HEK293 (cell line): Measurements from ENCODE around the gene AMT.

Source experiments
- CTCF ChIA-PET: fragments of 350-600 bp; formaldehyde crosslinking; extraction: SDS; loops from one replicate; lab custom pipeline; 2021; ENCODE audit warnings: antibody characterized with exemption; lab: Yijun Ruan, JAX
- POLR2A ChIA-PET: fragments of 300-600 bp; formaldehyde crosslinking; extraction: SDS; loops from one replicate; lab custom pipeline; 2020; ENCODE audit warnings: antibody characterized with exemption, inconsistent platforms; lab: Yijun Ruan, JAX
- H3K27ac ChIP-seq: fragments of 200-500 bp; sonication (Bioruptor generic); 2 replicates; pipeline ENCODE4 v1.5.1; 2014; ENCODE audit warnings: low read depth, low read length, control low read depth, inconsistent platforms; ENCODE audit errors: extremely low read depth
- H3K36me3 ChIP-seq, 2 experiments: fragments of 200-500 bp in 1 of 2; sonication (Bioruptor generic) in 1 of 2; 1 replicate in 1 of 2; 2 replicates in 1 of 2; pipeline ENCODE4 v1.5.1; 2014 to 2017; ENCODE audit warnings: inconsistent platforms in 2 of 2, low read length in 2 of 2; ENCODE audit not compliant: control insufficient read depth in 2 of 2, insufficient read depth in 1 of 2
- H3K4me1 ChIP-seq: fragments of 200-500 bp; sonication (Bioruptor generic); 2 replicates; pipeline ENCODE4 v1.5.1; 2014; ENCODE audit warnings: mild to moderate bottlenecking, low read length, inconsistent platforms; ENCODE audit not compliant: control insufficient read depth, insufficient read depth
- H3K4me3 ChIP-seq: 2 replicates; pipeline ENCODE4 v1.5.1; 2011; ENCODE audit warnings: low read depth, mild to moderate bottlenecking, control low read depth, low read length, moderate library complexity
- H3K9me3 ChIP-seq: fragments of 200-500 bp; sonication (Bioruptor generic); 2 replicates; pipeline ENCODE4 v1.5.1; 2014; ENCODE audit warnings: low read depth, low read length, inconsistent platforms; ENCODE audit not compliant: control insufficient read depth, insufficient read depth
- HOXD13 ChIP-seq: sonication (generic); formaldehyde crosslinking; IDR thresholded peaks from 2 replicates; pipeline ENCODE4 v1.8.0; 2022; ENCODE audit warnings: missing genetic modification reagents, borderline replicate concordance
- KLF10 ChIP-seq: fragments of 450-650 bp; IDR thresholded peaks from 2 replicates; pipeline ENCODE4 v1.5.1; 2018; ENCODE audit warnings: missing biosample characterization, mild to moderate bottlenecking, missing genetic modification characterization
- MEIS1 ChIP-seq: sonication (generic); formaldehyde crosslinking; IDR thresholded peaks from 2 replicates; pipeline ENCODE4 v1.8.1; 2022; ENCODE audit warnings: missing genetic modification reagents, mild to moderate bottlenecking, borderline replicate concordance
- OSR2 ChIP-seq: fragments of 450-650 bp; formaldehyde crosslinking; IDR thresholded peaks from 2 replicates; pipeline ENCODE4 v1.5.1; 2016; ENCODE audit warnings: missing biosample characterization, missing genetic modification characterization
- SCRT1 ChIP-seq: fragments of 450-650 bp; formaldehyde crosslinking; IDR thresholded peaks from 2 replicates; pipeline ENCODE4 v1.5.1; 2016; ENCODE audit warnings: missing biosample characterization, missing genetic modification characterization, borderline replicate concordance
- ZFP69B ChIP-seq: fragments of 450-650 bp; formaldehyde crosslinking; IDR thresholded peaks from 2 replicates; pipeline ENCODE4 v1.5.1; 2016; ENCODE audit warnings: missing biosample characterization, missing genetic modification characterization
- ZIC2 ChIP-seq: fragments of 450-650 bp; formaldehyde crosslinking; IDR thresholded peaks from 2 replicates; pipeline ENCODE4 v1.5.1; 2016; ENCODE audit warnings: missing biosample characterization, missing genetic modification characterization
- ZNF121 ChIP-seq: fragments of 450-650 bp; formaldehyde crosslinking; IDR thresholded peaks from 2 replicates; pipeline ENCODE4 v1.5.1; 2016; ENCODE audit warnings: missing biosample characterization, missing genetic modification characterization
- ZNF202 ChIP-seq: fragments of 450-650 bp; formaldehyde crosslinking; IDR thresholded peaks from 2 replicates; pipeline ENCODE4 v1.5.1; 2016; ENCODE audit warnings: missing biosample characterization, missing genetic modification characterization, borderline replicate concordance
- ZNF280D ChIP-seq: fragments of 450-650 bp; formaldehyde crosslinking; IDR thresholded peaks from 2 replicates; pipeline ENCODE4 v1.5.1; 2016; ENCODE audit warnings: missing biosample characterization, missing genetic modification characterization
- ZNF302 ChIP-seq: fragments of 450-650 bp; formaldehyde crosslinking; IDR thresholded peaks from 2 replicates; pipeline ENCODE4 v1.5.1; 2016; ENCODE audit warnings: missing biosample characterization, missing genetic modification characterization, low read depth
- ZNF311 ChIP-seq: fragments of 450-650 bp; formaldehyde crosslinking; IDR thresholded peaks from 2 replicates; pipeline ENCODE4 v1.5.1; 2017; ENCODE audit warnings: missing biosample characterization, missing genetic modification characterization, borderline replicate concordance
- ZNF366 ChIP-seq: fragments of 450-650 bp; formaldehyde crosslinking; conservative IDR thresholded peaks from 2 replicates; pipeline ENCODE4 v1.5.1; 2016; ENCODE audit warnings: missing biosample characterization, missing genetic modification characterization
- ZNF404 ChIP-seq: fragments of 450-650 bp; formaldehyde crosslinking; IDR thresholded peaks from 2 replicates; pipeline ENCODE4 v1.5.1; 2017; ENCODE audit warnings: missing biosample characterization, missing genetic modification characterization
- ZNF510 ChIP-seq: fragments of 450-650 bp; formaldehyde crosslinking; IDR thresholded peaks from 2 replicates; pipeline ENCODE4 v1.5.1; 2018; ENCODE audit warnings: mild to moderate bottlenecking, missing genetic modification characterization, missing biosample characterization; ENCODE audit not compliant: insufficient replicate concordance
- ZNF513 ChIP-seq: fragments of 450-650 bp; IDR thresholded peaks from 2 replicates; pipeline ENCODE4 v1.5.1; 2018; ENCODE audit warnings: missing biosample characterization, missing genetic modification characterization
- ZNF558 ChIP-seq: fragments of 450-650 bp; formaldehyde crosslinking; IDR thresholded peaks from 2 replicates; pipeline ENCODE4 v1.5.1; 2016; ENCODE audit warnings: missing biosample characterization, missing genetic modification characterization
- ZNF600 ChIP-seq: fragments of 450-650 bp; formaldehyde crosslinking; IDR thresholded peaks from 2 replicates; pipeline ENCODE4 v1.5.1; 2016; ENCODE audit warnings: missing biosample characterization, missing genetic modification characterization
- ZNF645 ChIP-seq: fragments of 450-650 bp; formaldehyde crosslinking; IDR thresholded peaks from 2 replicates; pipeline ENCODE4; 2016; ENCODE audit warnings: missing biosample characterization, missing genetic modification characterization
- ZNF670 ChIP-seq: fragments of 450-650 bp; formaldehyde crosslinking; IDR thresholded peaks from 2 replicates; pipeline ENCODE4 v1.5.1; 2016; ENCODE audit warnings: missing biosample characterization, missing genetic modification characterization, low read depth
- ZNF704 ChIP-seq: fragments of 450-650 bp; formaldehyde crosslinking; IDR thresholded peaks from 2 replicates; pipeline ENCODE4 v1.5.1; 2016; ENCODE audit warnings: missing biosample characterization, missing genetic modification characterization
- ZNF792 ChIP-seq: fragments of 450-650 bp; formaldehyde crosslinking; IDR thresholded peaks from 2 replicates; pipeline ENCODE4 v1.5.1; 2016; ENCODE audit warnings: missing biosample characterization, missing genetic modification characterization
- ZSCAN23 ChIP-seq: fragments of 450-650 bp; formaldehyde crosslinking; IDR thresholded peaks from 2 replicates; pipeline ENCODE4 v1.5.1; 2016; ENCODE audit warnings: missing biosample characterization, missing genetic modification characterization
- ZSCAN30 ChIP-seq: fragments of 450-650 bp; IDR thresholded peaks from 2 replicates; pipeline ENCODE4 v1.5.1; 2018; ENCODE audit warnings: missing biosample characterization, mild to moderate bottlenecking, missing genetic modification characterization, moderate library complexity
- ZSCAN4 ChIP-seq: fragments of 450-650 bp; formaldehyde crosslinking; IDR thresholded peaks from 2 replicates; pipeline ENCODE4 v1.5.1; 2017; ENCODE audit warnings: missing biosample characterization, missing genetic modification characterization

Gene AMT

GRCh38 chr3:49421890-49422378, 339 bp downstream of the AMT start:
- Histone ChIP-seq H3K4me1 (no peaks in the 10 kb centered on the region), H3K27ac (no peak overlapping the region), H3K9me3 (no peaks in the 10 kb centered on the region), H3K4me3 (no peak overlapping the region), H3K36me3 (peaks cover 0 to 41% of the 10 kb centered on the region in 2 experiments; a peak in 1 of 3 replicates)
- ChIA-PET POLR2A (interaction anchor here (1.2 kb wide), 1 partner anchor 10 kb away, joined by 3 read pairs; the partner anchor contains the start of gene RHOA), CTCF (no interaction called here)
- TF ChIP-seq ZSCAN30 (tag by site-specific recombination) (no peak), KLF10 (tag by site-specific recombination) (no peak), ZNF302 (tag by site-specific recombination) (no peak), HOXD13 (CRISPR knock-in tag) (no peak), ZIC2 (no peak), ZNF121 (tag by site-specific recombination) (no peak), ZNF513 (no peak), MEIS1 (CRISPR knock-in tag) (no peak), ZNF704 (tag by site-specific recombination) (no peak), ZNF558 (tag by site-specific recombination) (no peak), SCRT1 (no peak), ZSCAN23 (no peak), ZNF311 (tag by site-specific recombination) (no peak), ZFP69B (no peak), OSR2 (tag by site-specific recombination) (no peak), ZNF510 (tag by site-specific recombination) (no peak), ZNF670 (tag by site-specific recombination) (no peak), ZNF202 (tag by site-specific recombination) (no peak), ZSCAN4 (tag by site-specific recombination) (no peak), ZNF404 (tag by site-specific recombination) (no peak)
- TF ChIP-seq, all 188 proteins: peak for 0

- no peaks in the 10 kb centered on the region for H3K9me3 ChIP-seq
- ChIA-PET CTCF (no interaction called here), POLR2A (interaction anchor here (0.9 to 2.2 kb wide), 2 partner anchors 11 to 12 kb away, joined by 3 to 6 read pairs; partner anchors contain the start of gene NICN1)
- H3K27ac ChIP-seq, result no peak overlapping the region
- TF ChIP-seq ZNF280D (tag by site-specific recombination) (no peak), ZNF645 (tag by site-specific recombination) (no peak), ZNF792 (tag by site-specific recombination) (no peak), ZNF600 (tag by site-specific recombination) (no peak), ZSCAN30 (tag by site-specific recombination) (no peak), ZNF366 (no peak)
- H3K4me3 ChIP-seq, result no peak overlapping the region
- peaks cover 4% of the 10 kb centered on the region; the same call in 1 of the 2 replicates for H3K4me1 ChIP-seq
- H3K36me3 ChIP-seq, result peaks cover 0 to 31% of the 10 kb centered on the region in 2 experiments; a peak in 1 of 3 replicates
These were observed 4.7 kb downstream of the AMT start for GRCh38 chr3:49417516-49418120.
